ENCODE data around the gene MFAP4.

Gene MFAP4

DNA sequence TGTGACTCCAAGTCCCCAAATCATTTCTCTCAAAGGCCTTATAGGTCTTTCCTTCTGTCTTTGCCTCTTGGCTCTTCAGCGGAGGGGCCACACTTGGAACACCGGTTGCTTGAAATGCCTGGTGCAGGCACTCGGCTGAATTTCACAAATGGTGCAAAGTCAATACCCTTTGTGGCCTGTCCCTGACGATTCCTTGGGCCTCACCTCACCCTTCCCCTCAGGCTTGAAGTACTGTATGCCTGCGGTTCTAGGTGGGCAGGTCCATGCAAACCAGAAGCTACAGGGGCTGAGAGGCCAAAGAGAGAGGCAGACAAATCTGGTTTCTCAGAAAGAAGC, 20.4 kb downstream of the MFAP4 start:
- TF ChIP-seq, protein P1, sequence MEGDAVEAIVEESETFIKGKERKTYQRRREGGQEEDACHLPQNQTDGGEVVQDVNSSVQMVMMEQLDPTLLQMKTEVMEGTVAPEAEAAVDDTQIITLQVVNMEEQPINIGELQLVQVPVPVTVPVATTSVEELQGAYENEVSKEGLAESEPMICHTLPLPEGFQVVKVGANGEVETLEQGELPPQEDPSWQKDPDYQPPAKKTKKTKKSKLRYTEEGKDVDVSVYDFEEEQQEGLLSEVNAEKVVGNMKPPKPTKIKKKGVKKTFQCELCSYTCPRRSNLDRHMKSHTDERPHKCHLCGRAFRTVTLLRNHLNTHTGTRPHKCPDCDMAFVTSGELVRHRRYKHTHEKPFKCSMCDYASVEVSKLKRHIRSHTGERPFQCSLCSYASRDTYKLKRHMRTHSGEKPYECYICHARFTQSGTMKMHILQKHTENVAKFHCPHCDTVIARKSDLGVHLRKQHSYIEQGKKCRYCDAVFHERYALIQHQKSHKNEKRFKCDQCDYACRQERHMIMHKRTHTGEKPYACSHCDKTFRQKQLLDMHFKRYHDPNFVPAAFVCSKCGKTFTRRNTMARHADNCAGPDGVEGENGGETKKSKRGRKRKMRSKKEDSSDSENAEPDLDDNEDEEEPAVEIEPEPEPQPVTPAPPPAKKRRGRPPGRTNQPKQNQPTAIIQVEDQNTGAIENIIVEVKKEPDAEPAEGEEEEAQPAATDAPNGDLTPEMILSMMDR (IDR thresholded peaks at IDR 0.05; ENCODE audit: low read depth, low read length): no peak
- no peak overlapping the region for H3K4me3 ChIP-seq (ENCODE audit: low read depth, low read length)
- in situ Hi-C loops (cut with HindIII; ENCODE audit: low sequenced_read_pairs): no loop called here
- DNase-seq (ENCODE audit: low read depth, low spot score): no peak

DNA sequence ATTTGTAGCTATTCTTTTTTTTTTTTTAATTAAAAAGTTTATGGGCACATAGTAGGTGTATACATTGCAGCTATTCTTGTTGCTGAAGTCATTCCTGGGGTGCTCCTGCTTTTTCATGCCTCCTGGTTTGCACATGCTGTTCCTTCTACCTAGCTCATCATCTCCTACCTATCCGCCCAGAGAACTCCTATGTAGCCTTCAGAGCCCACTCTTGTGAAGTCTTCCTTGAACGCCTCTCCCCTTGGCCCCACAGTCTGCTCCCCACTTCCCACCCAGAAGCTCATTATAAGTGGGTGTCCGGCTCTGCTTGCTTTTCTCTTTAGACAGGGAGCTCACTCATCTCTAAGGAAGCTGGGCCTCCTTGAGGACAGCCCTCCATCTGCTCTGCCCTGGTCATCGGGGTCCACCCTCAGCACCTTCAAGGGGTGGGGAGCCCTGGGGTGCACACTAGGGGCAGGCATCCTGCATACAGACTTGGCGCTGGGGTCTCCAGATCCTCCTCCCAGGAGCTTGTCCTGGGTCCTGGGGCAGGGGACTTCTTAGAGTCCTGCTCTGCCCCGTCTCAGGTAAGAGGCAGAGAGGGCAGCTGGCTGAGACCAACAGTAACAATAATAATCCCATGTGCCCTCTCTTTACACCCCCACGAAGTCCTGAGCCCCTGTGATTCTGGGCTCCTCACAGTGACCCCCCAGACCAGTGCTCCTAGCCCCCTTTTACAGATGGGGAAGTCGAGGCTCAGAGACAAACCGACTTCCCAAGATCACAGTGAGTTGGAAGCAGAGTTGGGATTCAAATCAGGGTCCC, 21.0 kb downstream of the MFAP4 start:
- H3K4me3 ChIP-seq (ENCODE audit: low read depth, low read length): no peak overlapping the region
- TF ChIP-seq, protein P1 (IDR thresholded peaks at IDR 0.05; ENCODE audit: low read depth, low read length): no peak
- in situ Hi-C loops (cut with HindIII; ENCODE audit: low sequenced_read_pairs): no loop called here
- DNase-seq (ENCODE audit: low read depth, low spot score): no peak

DNA sequence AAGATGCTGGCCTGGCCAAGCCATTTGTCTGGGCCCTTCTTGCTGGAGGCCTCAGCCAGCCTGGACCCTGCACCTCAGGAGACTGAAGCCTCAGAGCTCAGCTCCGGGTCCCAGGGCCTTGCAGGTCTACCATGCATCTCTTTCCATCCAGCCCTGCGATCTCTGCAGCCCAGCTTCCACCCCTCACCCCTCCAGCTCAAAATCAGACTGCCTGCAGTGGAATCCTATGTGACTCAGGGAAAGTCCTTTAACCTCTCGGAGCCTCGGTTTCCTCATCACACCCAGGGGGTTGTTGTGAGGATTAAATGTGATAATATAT, 21.5 kb downstream of the MFAP4 start:
- TF ChIP-seq, protein P1 (IDR thresholded peaks at IDR 0.05; ENCODE audit: low read depth, low read length): no peak
- no peak overlapping the region for H3K4me3 ChIP-seq (ENCODE audit: low read depth, low read length)
- no peak for DNase-seq (ENCODE audit: low read depth, low spot score)
- in situ Hi-C loops (cut with HindIII; ENCODE audit: low sequenced_read_pairs): no loop called here

DNA sequence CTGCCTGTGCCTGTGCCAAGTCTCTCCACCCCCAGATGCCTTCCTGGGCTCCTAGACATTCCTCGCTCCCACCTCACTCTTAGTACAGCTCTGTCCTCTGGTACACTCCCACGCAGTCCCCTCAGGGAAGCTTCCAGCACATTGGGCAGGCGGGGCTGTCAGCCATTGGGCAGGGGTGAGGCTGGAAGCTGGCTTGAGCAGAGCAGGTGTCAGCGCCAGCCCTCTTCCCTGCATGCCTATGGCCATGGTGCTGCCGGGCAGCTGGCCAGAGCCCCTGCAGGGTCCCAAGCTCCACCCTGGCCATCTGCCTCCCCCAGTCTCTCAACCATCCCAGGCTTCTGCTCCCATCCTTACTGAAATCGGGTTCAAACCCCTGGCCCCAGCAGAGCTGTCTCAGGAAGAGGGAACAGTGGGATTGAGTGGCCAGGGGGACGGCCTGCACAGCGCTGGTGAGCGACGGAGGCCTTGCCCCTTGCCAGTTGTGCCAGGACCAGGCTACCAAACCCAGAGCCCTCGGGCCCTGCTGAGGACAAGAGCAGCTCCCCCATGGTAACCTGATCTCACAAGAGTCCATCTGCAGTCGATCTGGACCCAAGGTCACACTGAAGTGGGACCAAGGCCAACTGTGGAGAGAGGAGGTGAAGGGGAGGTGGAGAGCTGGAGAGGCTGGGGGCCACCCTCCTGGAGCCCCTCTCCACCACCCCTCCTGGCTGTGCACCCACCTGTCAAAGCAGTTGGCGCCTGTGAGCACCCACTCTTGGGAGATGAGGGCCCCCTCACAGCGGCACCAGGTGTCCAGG, 22.1 kb downstream of the MFAP4 start:
- TF ChIP-seq, protein P1 (IDR thresholded peaks at IDR 0.05; ENCODE audit: low read depth, low read length): no peak
- in situ Hi-C loops (cut with HindIII; ENCODE audit: low sequenced_read_pairs): no loop called here
- H3K4me3 ChIP-seq (ENCODE audit: low read depth, low read length): no peak overlapping the region
- DNase-seq (ENCODE audit: low read depth, low spot score): no peak

DNA sequence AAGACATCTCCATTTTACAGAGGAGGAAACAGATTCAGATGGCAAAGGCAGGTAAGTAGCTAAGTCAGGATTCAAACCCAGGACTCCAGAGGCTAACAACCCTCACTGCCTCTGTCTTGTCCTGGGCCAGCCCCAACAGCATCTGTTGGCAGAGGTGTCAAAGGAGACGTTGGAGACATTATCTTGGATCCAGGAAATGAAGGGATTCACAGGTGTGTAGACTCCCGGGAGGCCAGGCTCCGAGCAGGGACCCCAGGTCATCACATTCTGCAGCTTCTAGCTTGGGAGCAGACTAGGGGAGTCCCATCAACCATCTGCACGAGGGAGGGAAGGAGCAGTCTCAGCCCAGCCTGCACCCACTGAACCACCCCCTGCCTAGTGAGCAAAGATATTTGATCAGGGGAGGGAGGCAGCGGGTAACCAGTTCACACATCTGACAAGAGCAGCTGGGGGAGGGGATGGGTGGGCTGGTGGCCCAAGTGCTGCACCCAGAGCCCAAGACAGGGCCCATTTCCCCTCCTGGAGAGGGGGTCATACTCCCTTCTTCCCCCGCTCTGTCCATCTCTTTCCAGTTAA, 23.4 kb downstream of the MFAP4 start:
- no peak overlapping the region for H3K4me3 ChIP-seq (ENCODE audit: low read depth, low read length)
- in situ Hi-C loops (cut with HindIII; ENCODE audit: low sequenced_read_pairs): no loop called here
- DNase-seq (ENCODE audit: low read depth, low spot score): no peak
- TF ChIP-seq, protein P1 (IDR thresholded peaks at IDR 0.05; ENCODE audit: low read depth, low read length): no peak

DNA sequence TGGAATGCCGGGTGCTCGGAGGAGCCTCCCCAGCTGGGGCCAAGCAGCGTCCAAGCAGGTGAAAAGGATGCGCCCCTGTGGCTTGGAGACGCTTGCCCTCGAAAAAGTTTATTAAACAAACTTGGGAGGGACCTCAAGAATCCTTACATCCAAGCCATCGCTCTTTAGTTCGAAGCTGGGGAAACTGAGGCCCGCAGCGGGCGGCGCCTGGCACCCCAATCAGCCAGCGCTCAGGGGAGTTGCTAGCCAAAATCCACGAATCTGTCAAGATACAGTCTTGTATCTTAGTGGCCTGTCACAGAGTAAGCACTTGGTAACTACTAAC, 23.9 kb downstream of the MFAP4 start:
- H3K4me3 ChIP-seq (ENCODE audit: low read depth, low read length): peak overlapping the region; percentile 67
- no peak for DNase-seq (ENCODE audit: low read depth, low spot score)
- in situ Hi-C loops (cut with HindIII; ENCODE audit: low sequenced_read_pairs): no loop called here
- TF ChIP-seq, protein P1 (IDR thresholded peaks at IDR 0.05; ENCODE audit: low read depth, low read length): no peak
